Small intestine (tissue), 7 donors: Measurements from ENCODE around the gene EME1. TPM values are rescaled to one million over a fixed set of nuclear protein-coding genes. Genes with fewer than 3 reads are reported as not detected.
"Not testable (repeated sequence)": the region's sequence is repeated elsewhere in the genome, so short reads cannot be mapped to it uniquely, and the experiment has no call there.

Experiments used
- DNase-seq, 2 donors: peaks; one replicate each; pipeline versions ENCODE4 v3.0.0 to v3.0.0-alpha.2; 2013
- FAIRE-seq: peaks from 2 replicates; lab custom pipeline; 2012; peaks lifted over from hg19 to GRCh38; lab: Jason Lieb, UNC
- H3K27ac ChIP-seq, 3 donors: one replicate each; pipeline ENCODE4 v1.5.1; 2013; ENCODE audit warnings: low read length in 2 of 3, mild to moderate bottlenecking in 2 of 3, control low read depth in 1 of 3, inconsistent platforms in 1 of 3, low read depth in 1 of 3, moderate library complexity in 1 of 3
- H3K27me3 ChIP-seq, 3 donors: one replicate each; pipeline ENCODE4 v1.6.1; 2013; ENCODE audit warnings: low read length in 3 of 3, inconsistent platforms in 1 of 3; ENCODE audit not compliant: control insufficient read depth in 3 of 3, insufficient read depth in 3 of 3
- H3K36me3 ChIP-seq, 3 donors: one replicate each; pipeline ENCODE4 v1.6.1; 2013; ENCODE audit warnings: low read length in 3 of 3, inconsistent platforms in 1 of 3, low read depth in 1 of 3, mild to moderate bottlenecking in 1 of 3, moderate library complexity in 1 of 3; ENCODE audit not compliant: control insufficient read depth in 3 of 3, insufficient read depth in 2 of 3
- H3K4me1 ChIP-seq, 3 donors: one replicate each; pipeline ENCODE4 v1.6.1; 2013; ENCODE audit warnings: low read length in 2 of 3, inconsistent platforms in 1 of 3, low read depth in 1 of 3, mild to moderate bottlenecking in 1 of 3, moderate library complexity in 1 of 3; ENCODE audit not compliant: control insufficient read depth in 3 of 3, insufficient read depth in 2 of 3
- H3K4me3 ChIP-seq, 3 donors: one replicate each; pipeline ENCODE4 v1.5.1; 2013; ENCODE audit warnings: low read length in 3 of 3, control low read depth in 1 of 3, inconsistent platforms in 1 of 3, low read depth in 1 of 3, mild to moderate bottlenecking in 1 of 3, moderate library complexity in 1 of 3
- H3K9me3 ChIP-seq, 2 donors: one replicate each; pipeline ENCODE4 v1.6.1; 2013; ENCODE audit warnings: low read depth in 1 of 2, low read length in 1 of 2; ENCODE audit not compliant: control insufficient read depth in 2 of 2, insufficient read depth in 1 of 2
- WGBS, 3 donors: extraction: QIAGEN DNeasy Blood & Tissue Kit; methylation state at CpG; one replicate each; pipeline ENCODE4 v1.1.7; 2013; 5-methylcytosine and 5-hydroxymethylcytosine counted together
- polyA plus RNA-seq, 4 donors: library from polyadenylated mRNA; stranded (reverse) in 3 of 4; unstranded in 1 of 4; fragments of 200-250 nt in 3 of 4; fragments of 120-200 nt in 1 of 4; gene quantifications; one replicate each; pipeline versions ENCODE4 v1.2.1 to v1.2.3, GENCODE V29; 2013
- donor health status: healthy with polysubstance abuse.
- donor health status: control.
- donor health status: control.
- donor health status: Bipolar disorder and iron deficiency.
- donor health status: healthy.

EME1 gene
- polyA plus RNA-seq, 4 donors: 2.5 to 4.3 TPM; not detected in 2

DNA sequence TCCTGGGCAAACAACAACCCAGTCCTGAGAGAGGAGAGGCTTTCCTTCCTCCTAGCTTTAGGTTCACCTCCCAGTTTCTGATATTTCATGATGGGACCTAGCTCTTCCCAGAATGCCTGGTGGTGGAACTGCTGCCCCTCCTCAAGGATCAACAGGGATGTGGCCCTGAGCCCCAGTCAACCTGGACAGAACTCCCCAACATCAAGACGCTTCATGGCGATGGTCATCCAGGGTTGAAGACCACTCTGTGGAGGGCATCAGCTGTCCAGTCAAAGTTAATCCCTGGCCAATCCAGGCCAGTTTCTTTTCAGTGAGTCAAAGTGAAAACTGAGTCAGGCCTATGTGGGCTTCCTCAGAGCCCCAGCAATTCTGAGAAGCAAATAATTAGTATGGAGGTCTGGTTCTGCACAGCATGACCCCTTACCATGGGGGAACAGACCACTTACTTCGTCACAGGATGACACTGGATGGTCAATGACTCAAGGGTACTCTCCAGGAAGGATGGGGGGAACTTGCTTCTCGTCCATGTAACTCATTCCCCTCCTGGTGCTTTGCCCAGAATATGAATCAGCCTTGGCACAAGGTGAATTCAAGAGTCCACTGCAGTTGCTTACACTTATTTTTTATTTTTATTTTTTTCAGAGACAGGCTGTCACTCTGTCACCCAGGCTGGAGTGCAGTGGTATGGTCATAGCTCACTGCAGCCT is 41.8 kb upstream of the EME1 start:
- no peak for DNase-seq
- Histone ChIP-seq H3K36me3 (no peaks in the 10 kb centered on the region), H3K27me3 (peaks cover 0 to 8% (median 2%) of the 10 kb centered on the region in 3 donors), H3K27ac (no peak overlapping the region), H3K4me3 (no peak overlapping the region), H3K9me3 (no peaks in the 10 kb centered on the region), H3K4me1 (no peaks in the 10 kb centered on the region)
- FAIRE-seq: no peak
- 71 to 80% (median 75%) methylated on average over 4 of the region's 4 CpGs for WGBS, 3 donors

DNA sequence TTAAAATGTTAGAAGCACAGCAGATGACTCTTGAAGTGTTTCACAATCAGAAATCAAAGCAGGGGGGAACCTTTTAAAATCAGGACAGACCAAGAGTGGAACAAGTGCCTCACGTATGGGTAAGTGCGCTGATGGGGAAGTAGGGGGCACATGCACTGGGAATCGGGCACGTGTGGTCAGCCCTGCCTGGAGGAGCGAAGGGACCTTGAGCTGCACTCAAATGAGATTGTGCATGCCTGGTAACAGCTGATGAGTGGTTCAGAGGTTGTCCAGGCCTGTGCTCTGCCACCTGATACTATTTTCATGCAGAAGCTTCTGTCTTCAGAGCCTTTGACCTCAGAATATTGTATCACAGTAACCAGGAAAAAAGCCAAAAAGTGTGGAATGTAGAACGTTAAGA is 40.8 kb upstream of the EME1 start:
- H3K9me3 ChIP-seq: no peaks in the 10 kb centered on the region
- no peak overlapping the region for H3K27ac ChIP-seq
- FAIRE-seq (no peak), DNase-seq (no peak)
- peaks cover 0 to 8% (median 2%) of the 10 kb centered on the region in 3 donors for H3K27me3 ChIP-seq
- no peaks in the 10 kb centered on the region for H3K36me3 ChIP-seq
- no peak overlapping the region for H3K4me3 ChIP-seq
- H3K4me1 ChIP-seq: no peaks in the 10 kb centered on the region
- WGBS, 3 donors: 74 to 75% (median 75%) methylated on average over 6 of the region's 6 CpGs

DNA sequence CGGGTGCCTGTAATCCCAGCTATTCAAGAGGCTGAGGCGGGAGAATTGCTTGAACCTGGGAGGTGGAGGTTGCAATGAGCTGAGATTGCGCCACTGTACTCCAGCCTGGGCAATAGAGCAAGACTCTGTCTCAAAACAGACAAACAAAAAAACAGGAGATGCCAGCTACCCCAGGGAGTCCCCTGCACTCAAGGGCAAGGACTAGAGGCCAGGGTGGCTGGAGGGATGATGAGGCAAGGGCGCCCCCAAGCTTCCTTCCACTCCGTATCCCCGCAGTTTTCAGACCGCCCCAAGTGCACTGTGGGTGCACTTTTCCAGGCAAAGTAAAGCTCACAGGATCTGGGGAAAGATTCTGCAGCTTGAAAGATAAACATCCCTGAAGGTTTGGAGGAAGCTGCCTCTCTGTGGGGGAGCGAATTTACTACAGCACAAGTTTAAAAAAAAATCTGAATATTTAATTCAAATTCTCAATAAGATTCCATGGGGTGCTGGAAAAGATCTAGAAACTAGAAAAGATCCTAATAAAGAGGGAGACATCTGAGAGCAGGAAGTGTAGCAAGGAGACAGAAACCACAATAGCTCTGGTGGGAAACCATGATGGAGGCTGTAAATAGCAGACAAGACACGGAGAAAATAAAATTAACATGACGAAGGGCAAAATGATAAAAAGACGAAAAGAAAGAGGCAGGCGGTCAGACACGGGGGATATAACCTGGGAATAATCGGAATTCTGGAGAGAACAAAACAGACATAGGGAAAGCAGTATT is 39.6 kb upstream of the EME1 start:
- not testable (repeated sequence) for H3K4me1 ChIP-seq, FAIRE-seq, DNase-seq, H3K4me3 ChIP-seq, H3K27ac ChIP-seq, H3K9me3 ChIP-seq, H3K27me3 ChIP-seq, H3K36me3 ChIP-seq
- 58 to 67% (median 60%) methylated on average over 14 of the region's 14 CpGs for WGBS, 3 donors

DNA sequence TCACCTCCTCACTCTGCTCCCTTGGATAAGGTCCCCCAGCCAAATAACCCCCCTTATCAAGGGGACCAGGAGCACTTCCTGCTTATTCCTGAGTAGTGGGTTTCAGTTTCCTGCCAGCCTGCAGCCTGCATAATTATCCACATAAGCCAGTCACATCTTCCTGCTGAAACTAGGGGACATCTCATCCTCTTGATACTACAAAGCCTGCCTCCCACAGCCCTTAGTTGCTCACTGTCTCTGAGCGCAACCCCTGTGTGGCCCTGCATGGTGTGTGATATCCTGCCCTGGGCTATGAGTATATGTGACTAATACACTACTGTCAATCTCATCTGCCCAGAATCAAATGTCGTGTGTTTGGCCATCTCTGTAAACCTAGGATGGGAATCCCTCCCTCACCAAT is 35.1 kb upstream of the EME1 start:
- H3K9me3 ChIP-seq: peaks cover 0 to 17% of the 10 kb centered on the region in 2 donors
- DNase-seq (no peak), FAIRE-seq (no peak)
- H3K4me3 ChIP-seq: no peak overlapping the region
- H3K27ac ChIP-seq: no peak overlapping the region
- 74 to 92% (median 89%) methylated on average over 2 of the region's 2 CpGs for WGBS, 3 donors
- H3K4me1 ChIP-seq: no peaks in the 10 kb centered on the region
- H3K27me3 ChIP-seq: peaks cover 0 to 5% (median 0%) of the 10 kb centered on the region in 3 donors
- no peaks in the 10 kb centered on the region for H3K36me3 ChIP-seq

DNA sequence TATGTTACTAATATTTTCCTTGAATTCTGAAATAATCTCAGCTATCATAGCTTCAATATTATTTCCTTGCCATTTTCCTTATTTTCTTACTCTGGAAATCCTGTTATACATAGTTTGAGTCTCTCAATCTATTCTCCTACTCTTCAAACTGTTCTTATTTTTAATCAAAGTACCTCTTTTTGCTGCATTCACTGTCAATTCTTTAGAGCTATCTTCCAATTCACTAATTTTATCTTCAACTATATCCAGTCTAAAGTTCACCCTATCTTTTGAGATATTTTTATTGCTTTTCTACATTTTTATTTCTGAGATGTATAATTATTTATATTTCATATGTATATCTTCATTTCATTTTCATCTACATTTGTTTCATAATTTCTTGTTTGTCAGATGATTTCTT is 34.4 kb upstream of the EME1 start:
- Histone ChIP-seq H3K4me3 (no peak overlapping the region), H3K27ac (no peak overlapping the region), H3K36me3 (no peaks in the 10 kb centered on the region), H3K27me3 (peaks cover 0 to 2% (median 0%) of the 10 kb centered on the region in 3 donors), H3K9me3 (peaks cover 0 to 17% of the 10 kb centered on the region in 2 donors), H3K4me1 (no peaks in the 10 kb centered on the region)
- DNase-seq (no peak), FAIRE-seq (no peak)

DNA sequence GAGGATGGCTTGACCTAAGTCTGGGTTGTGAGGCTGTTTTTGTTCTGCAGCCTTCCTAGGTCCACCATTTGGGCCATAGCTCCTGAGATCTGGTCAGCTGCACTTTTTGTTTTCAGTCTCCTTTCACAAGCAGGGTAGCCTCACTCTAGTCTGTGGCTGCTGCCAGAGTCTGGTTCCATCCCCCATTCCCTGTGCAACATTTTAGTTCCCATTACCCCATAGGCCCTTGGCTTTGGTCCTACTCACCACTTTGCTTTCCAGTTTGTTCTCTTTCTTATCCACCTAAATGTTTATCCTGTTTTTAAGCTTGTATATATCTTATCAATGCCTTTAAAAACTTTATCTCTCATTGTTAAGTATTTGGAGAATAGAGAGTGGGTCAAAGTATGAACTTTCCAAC is 33.6 kb upstream of the EME1 start:
- H3K9me3 ChIP-seq: peaks cover 0 to 17% of the 10 kb centered on the region in 2 donors
- no peak for FAIRE-seq
- H3K27ac ChIP-seq: no peak overlapping the region
- DNase-seq: no peak
- no peak overlapping the region for H3K4me3 ChIP-seq
- H3K4me1 ChIP-seq: no peaks in the 10 kb centered on the region
- H3K36me3 ChIP-seq: no peaks in the 10 kb centered on the region
- H3K27me3 ChIP-seq: peaks cover 0 to 2% (median 0%) of the 10 kb centered on the region in 3 donors

DNA sequence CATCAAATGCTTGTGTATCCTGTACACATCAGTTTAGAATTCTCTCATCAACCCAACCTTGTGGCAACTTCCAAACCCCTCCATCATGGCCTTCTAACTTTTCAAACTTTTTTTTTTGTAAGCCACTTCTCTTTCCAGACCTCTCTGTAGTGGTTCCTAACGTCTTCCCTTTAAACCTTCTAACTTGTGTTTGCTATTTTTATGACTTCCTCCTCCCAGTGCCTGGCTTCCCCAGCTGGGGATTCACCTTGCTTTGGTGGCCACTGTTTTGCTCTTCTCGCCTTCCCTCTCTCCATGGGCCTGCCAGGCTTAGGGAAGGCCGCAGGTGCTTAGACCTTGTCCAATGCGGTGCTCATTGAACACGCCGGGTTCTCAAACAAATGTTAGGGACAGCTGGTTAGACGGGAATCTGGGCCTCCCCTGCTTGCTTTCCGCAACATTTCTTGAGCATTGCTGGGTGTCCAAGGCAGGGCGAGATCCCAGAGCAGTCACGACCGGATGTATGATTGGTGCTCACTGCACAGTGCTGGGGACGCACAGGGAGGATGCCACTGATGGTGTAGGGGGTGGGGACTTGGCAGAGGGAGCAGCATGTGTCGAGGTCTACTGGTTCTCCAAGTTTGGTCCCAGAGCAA is 28.2 kb upstream of the EME1 start:
- Histone ChIP-seq H3K36me3 (peaks cover 0 to 9% (median 0%) of the 10 kb centered on the region in 3 donors), H3K4me3 (no peak overlapping the region), H3K4me1 (peaks cover 1 to 15% (median 3%) of the 10 kb centered on the region in 3 donors), H3K27ac (no peak overlapping the region), H3K27me3 (peaks cover 0 to 2% (median 0%) of the 10 kb centered on the region in 3 donors), H3K9me3 (peaks cover 0 to 10% of the 10 kb centered on the region in 2 donors)
- FAIRE-seq (no peak), DNase-seq (no peak)
- WGBS, 3 donors: 54 to 74% (median 64%) methylated on average over 13 of the region's 13 CpGs
